Heart right ventricle (tissue), 16 donors: ENCODE results near the gene WWOX. TPM values are rescaled to one million over a fixed set of nuclear protein-coding genes. Genes with fewer than 3 reads are reported as not detected.

Experiments
- ATAC-seq, 8 donors: fragments of 200-7000 bp; cut with Tn5 transposase; one replicate each; pipeline ENCODE4 v1.9.1; 2020; ENCODE audit warnings: mild to moderate bottlenecking in 8 of 8, moderate library complexity in 8 of 8, moderate number of reproducible peaks in 1 of 8
- DNase-seq, 2 donors: peaks; one replicate each; pipeline ENCODE4 v3.0.0-alpha.2; 2020
- H3K27ac ChIP-seq, 10 donors: fragments of 200-600 bp; sonication (generic) in 2 of 10; one replicate each; pipeline versions ENCODE4 v1.5.0 to v1.8.0; 2020 to 2022; ENCODE audit warnings: mild to moderate bottlenecking in 3 of 10
- H3K27me3 ChIP-seq, 7 donors: fragments of 200-600 bp; one replicate each; pipeline ENCODE4 v1.8.0; 2021 to 2022; ENCODE audit warnings: mild to moderate bottlenecking in 2 of 7
- H3K36me3 ChIP-seq, 9 donors: fragments of 200-600 bp; sonication (generic) in 1 of 9; one replicate each; pipeline versions ENCODE4 v1.5.0 to v1.8.0; 2020 to 2022; ENCODE audit warnings: mild to moderate bottlenecking in 2 of 9
- H3K4me1 ChIP-seq, 9 donors: fragments of 200-600 bp; sonication (generic) in 1 of 9; one replicate each; pipeline versions ENCODE4 v1.5.0 to v1.8.0; 2020 to 2022; ENCODE audit warnings: mild to moderate bottlenecking in 4 of 9
- H3K4me3 ChIP-seq, 10 donors: fragments of 200-600 bp; sonication (generic) in 2 of 10; one replicate each; pipeline versions ENCODE4 v1.5.0 to v1.8.0; 2020 to 2022; ENCODE audit warnings: mild to moderate bottlenecking in 7 of 10, moderate library complexity in 2 of 10
- H3K9me3 ChIP-seq, 11 donors: fragments of 200-600 bp in 10 of 11; sonication (generic) in 2 of 11; one replicate each; pipeline versions ENCODE4 v1.5.0 to v1.8.0; 2013 to 2022; ENCODE audit warnings: mild to moderate bottlenecking in 2 of 11, control low read depth in 1 of 11, moderate library complexity in 1 of 11
- CTCF ChIP-seq, 9 donors: fragments of 200-600 bp; sonication (generic) in 2 of 9; IDR thresholded peaks; one replicate each; pipeline versions ENCODE4 v1.5.0 to v1.8.0; 2021 to 2022; ENCODE audit warnings: antibody characterized with exemption in 9 of 9, mild to moderate bottlenecking in 5 of 9, moderate library complexity in 1 of 9
- WGBS, 2 donors: extraction: QIAGEN DNeasy Blood & Tissue Kit; methylation state at CpG; one replicate each; pipeline ENCODE4 v1.1.7; 2013; ENCODE audit warnings: inconsistent platforms in 1 of 2; 5-methylcytosine and 5-hydroxymethylcytosine counted together
- intact Hi-C, 10 donors: fragments of 100-400 bp; cut with DNase I; formaldehyde crosslinking; loops; one replicate each; pipeline versions ENCODE4 v1.11.1 to v1.14.2; 2022
- polyA plus RNA-seq, 2 donors: library from polyadenylated mRNA; stranded (reverse); fragments of 200-250 nt; gene quantifications; one replicate each; pipeline ENCODE4 v1.2.3, GENCODE V29; 2013
- total RNA-seq, 10 donors: library from RNA; stranded (reverse); fragmentation: NEBNext Ultra II Directional in 3 of 10; extraction: Animal tissue kit (Norgen Biotek cat#: 25700) in 3 of 10; gene quantifications; one replicate each; pipeline versions ENCODE4 v1.2.1 to v1.2.4, GENCODE V29; 2021 to 2023
- donor health status: Arrhythmogenic right ventricular cardiomyopathy.
- donor health status: ischemic (EF 13 %, LVEDD 7.1; RV severe dilation, severe dysfunction).
- donor health status: healthy with polysubstance abuse.
- donor health status: DM: no; HTN: yes; CAD: no.
- donor health status: DM: no; HTN: no; CAD: no.
- donor health status: ischemic (EF 25% LVEDD 6.9; RV normal size, moderate dysfunction).
- donor health status: ischemic (EF 25% LVEDD 5.7; RV mildly dilated, moderate dysfunction).
- donor health status: healthy.
- donor health status: DM: yes; HTN: yes; CAD: no.
- donor health status: Ischemic cardiomyopathy.
- donor health status: ischemic (EF 35%, LVEDD 5.7; RV mildly dilated, moderate dysfunction).
- donor health status: nonischemic (EF 11% LVEDD 7.7; RV severe dilation, severe dysfunction).
- donor health status: DM: yes; HTN: yes; CAD: no.
- donor health status: PGD.
- donor health status: ischemic (EF 29% LVEDD 5.4; RV normal size, mild dysfunction).
- donor health status: nonischemic (EF 23%, LVEDD 6.1; RV moderate dilation, normal function).

The WWOX gene
- total and polyA plus RNA-seq, 12 donors: 4.9 to 15.0 (median 9.9) TPM

DNA sequence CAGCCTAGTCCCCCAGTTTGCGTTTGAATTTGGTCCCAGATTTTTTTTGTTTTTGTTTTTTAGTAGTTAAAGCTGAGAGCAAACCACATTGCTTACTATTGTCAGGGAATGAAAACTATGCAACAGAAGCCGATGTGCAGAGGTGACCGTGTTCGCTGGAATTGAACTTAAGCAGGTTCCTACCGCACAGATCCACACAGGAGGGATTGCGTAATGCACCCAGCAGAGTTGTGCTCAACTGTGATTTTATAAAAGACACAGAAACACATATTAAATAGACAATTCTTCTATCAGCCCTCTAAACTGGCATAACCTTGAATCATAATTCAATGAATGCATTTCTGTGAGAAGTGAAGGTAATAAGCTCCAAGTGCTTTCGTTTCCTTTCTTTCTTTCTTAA is 443.0 kb downstream of the WWOX start:
- intact Hi-C loops: no loop called here
- TF ChIP-seq CTCF (IDR thresholded peaks at IDR 0.05): no peak
- no peak for ATAC-seq

GRCh38 chr16:78543023-78543422 is 443.6 kb downstream of the WWOX start:
- Histone ChIP-seq H3K27me3 (no peaks in the 10 kb centered on the region), H3K4me3 (no peak overlapping the region), H3K4me1 (no peaks in the 10 kb centered on the region), H3K9me3 (no peaks in the 10 kb centered on the region), H3K27ac (no peak overlapping the region), H3K36me3 (no peaks in the 10 kb centered on the region)
- DNase-seq (no peak), ATAC-seq (no peak)
- intact Hi-C loops: no loop called here
- WGBS, 2 donors: 74 to 77% methylated on average over 7 of the region's 7 CpGs
- TF ChIP-seq CTCF (IDR thresholded peaks at IDR 0.05): no peak

More for the DNA sequence above, 443.0 kb downstream of the WWOX start:
- no peaks in the 10 kb centered on the region for H3K9me3 ChIP-seq
- H3K36me3 ChIP-seq: no peaks in the 10 kb centered on the region
- H3K27me3 ChIP-seq: no peaks in the 10 kb centered on the region
- no peaks in the 10 kb centered on the region for H3K4me1 ChIP-seq
- no peak for DNase-seq
- H3K4me3 ChIP-seq: no peak overlapping the region
- no peak overlapping the region for H3K27ac ChIP-seq
- WGBS, 2 donors: 89 to 93% methylated on average over 7 of the region's 7 CpGs

DNA sequence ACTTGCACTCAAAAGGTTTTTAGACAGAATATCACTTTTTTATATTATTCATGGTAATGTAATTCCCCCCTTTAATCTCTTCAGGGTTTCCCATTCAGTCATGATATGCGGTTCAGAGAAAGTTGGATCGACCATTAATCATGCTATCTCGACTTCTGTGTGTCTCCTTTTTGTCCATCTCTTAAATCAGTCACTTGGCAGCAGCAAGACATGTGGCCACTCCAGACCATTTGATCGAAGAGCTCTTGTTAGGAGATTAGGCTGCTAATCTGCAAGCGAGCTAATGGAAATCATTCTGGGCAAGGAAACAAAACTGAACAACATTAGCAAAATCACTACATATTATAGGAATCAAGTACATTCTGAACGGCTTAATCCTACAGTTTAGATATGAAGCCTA is 449.9 kb downstream of the WWOX start:
- Histone ChIP-seq H3K4me3 (no peak overlapping the region), H3K9me3 (no peaks in the 10 kb centered on the region), H3K27me3 (no peaks in the 10 kb centered on the region), H3K36me3 (no peaks in the 10 kb centered on the region), H3K4me1 (peaks cover 0 to 4% (median 0%) of the 10 kb centered on the region in 9 donors), H3K27ac (no peak overlapping the region)
- ATAC-seq (no peak), DNase-seq (no peak)
- WGBS, 2 donors: 83 to 85% methylated on average over 6 of the region's 6 CpGs
- intact Hi-C loops: no loop called here
- no peak for TF ChIP-seq CTCF (IDR thresholded peaks at IDR 0.05)

GRCh38 chr16:78551487-78552085 is 452.1 kb downstream of the WWOX start:
- intact Hi-C loops: no loop called here
- Histone ChIP-seq H3K27ac (no peak overlapping the region), H3K9me3 (no peaks in the 10 kb centered on the region), H3K4me1 (peaks cover 0 to 4% (median 0%) of the 10 kb centered on the region in 9 donors), H3K27me3 (no peaks in the 10 kb centered on the region), H3K4me3 (no peak overlapping the region), H3K36me3 (no peaks in the 10 kb centered on the region)
- ATAC-seq (no peak), DNase-seq (no peak)
- WGBS, 2 donors: 47 to 52% methylated on average over 12 of the region's 12 CpGs
- TF ChIP-seq CTCF (IDR thresholded peaks at IDR 0.05): no peak
